ENCODE results near the gene YBX1. TPM values are rescaled to one million over a fixed set of nuclear protein-coding genes. Genes with fewer than 3 reads are reported as not detected.

YBX1 gene
- total RNA-seq, 1 experiment from 2014 or later: 1,259 TPM

GRCh38 chr1:42675467-42675866 is 6.8 kb upstream of the YBX1 start:
- intact Hi-C loops (cut with micrococcal nuclease): no loop called here
- Histone ChIP-seq H4K20me1 (ENCODE audit: low read length) (no peaks in the 10 kb centered on the region), H3K9me2 (replicated peaks; ENCODE audit: low read length) (no peaks in the 10 kb centered on the region), H3K9ac (ENCODE audit: low read length) (no peak overlapping the region), H3K9me3 (ENCODE audit: low read length) (no peaks in the 10 kb centered on the region), H3K27ac (ENCODE audit: low read length) (no peak overlapping the region), H3F3A (ENCODE audit: low read length, unreplicated experiment) (no peaks in the 10 kb centered on the region), H3K4me2 (ENCODE audit: low read length) (no peak overlapping the region), H3K4me1 (ENCODE audit: insufficient read depth, low read length) (peaks cover 5% of the 10 kb centered on the region), H3K4me3 (ENCODE audit: low read length) (no peak overlapping the region), H3K27me3 (ENCODE audit: low read length) (no peaks in the 10 kb centered on the region), H3K36me3 (ENCODE audit: low read depth, low read length) (peaks cover 23% of the 10 kb centered on the region), H3K79me2 (ENCODE audit: low read length) (peaks cover 8% of the 10 kb centered on the region), H2AFZ (ENCODE audit: low read length) (no peak overlapping the region)
- DNase-seq (no peak), ATAC-seq (no peak)
- CTCF ChIA-PET: no interaction called here
- POLR2A ChIA-PET (ENCODE audit: unreplicated experiment): no interaction called here
- no TSS peak for BruUV-seq (replicated peaks)
- TF ChIP-seq EZH2 (IDR thresholded peaks at IDR 0.05; ENCODE audit: low read length, unreplicated experiment): no peak

GRCh38 chr1:42676534-42677087 is 5.6 kb upstream of the YBX1 start:
- intact Hi-C loops (cut with micrococcal nuclease): no loop called here
- no peaks in the 10 kb centered on the region for H3K9me3 ChIP-seq (ENCODE audit: low read length)
- no peaks in the 10 kb centered on the region for H3F3A ChIP-seq (ENCODE audit: low read length, unreplicated experiment)
- peaks cover 22% of the 10 kb centered on the region for H3K36me3 ChIP-seq (ENCODE audit: low read depth, low read length)
- CTCF ChIA-PET: interaction anchor here (0.7 kb wide), 1 partner anchor 89 kb away, joined by 6 read pairs; no protein-coding TSS in a partner anchor
- H3K27me3 ChIP-seq (ENCODE audit: low read length): no peaks in the 10 kb centered on the region
- no peak overlapping the region for H3K9ac ChIP-seq (ENCODE audit: low read length)
- ATAC-seq: no peak
- POLR2A ChIA-PET (ENCODE audit: unreplicated experiment): no interaction called here
- no peak overlapping the region for H3K4me2 ChIP-seq (ENCODE audit: low read length)
- no peaks in the 10 kb centered on the region for H4K20me1 ChIP-seq (ENCODE audit: low read length)
- H3K79me2 ChIP-seq (ENCODE audit: low read length): peaks cover 19% of the 10 kb centered on the region
- TF ChIP-seq EZH2 (IDR thresholded peaks at IDR 0.05; ENCODE audit: low read length, unreplicated experiment): no peak
- TF ChIP-seq EZH2phosphoT487 (IDR thresholded peaks at IDR 0.05; ENCODE audit: borderline replicate concordance, low read length): no peak
- TF ChIP-seq, protein P1, sequence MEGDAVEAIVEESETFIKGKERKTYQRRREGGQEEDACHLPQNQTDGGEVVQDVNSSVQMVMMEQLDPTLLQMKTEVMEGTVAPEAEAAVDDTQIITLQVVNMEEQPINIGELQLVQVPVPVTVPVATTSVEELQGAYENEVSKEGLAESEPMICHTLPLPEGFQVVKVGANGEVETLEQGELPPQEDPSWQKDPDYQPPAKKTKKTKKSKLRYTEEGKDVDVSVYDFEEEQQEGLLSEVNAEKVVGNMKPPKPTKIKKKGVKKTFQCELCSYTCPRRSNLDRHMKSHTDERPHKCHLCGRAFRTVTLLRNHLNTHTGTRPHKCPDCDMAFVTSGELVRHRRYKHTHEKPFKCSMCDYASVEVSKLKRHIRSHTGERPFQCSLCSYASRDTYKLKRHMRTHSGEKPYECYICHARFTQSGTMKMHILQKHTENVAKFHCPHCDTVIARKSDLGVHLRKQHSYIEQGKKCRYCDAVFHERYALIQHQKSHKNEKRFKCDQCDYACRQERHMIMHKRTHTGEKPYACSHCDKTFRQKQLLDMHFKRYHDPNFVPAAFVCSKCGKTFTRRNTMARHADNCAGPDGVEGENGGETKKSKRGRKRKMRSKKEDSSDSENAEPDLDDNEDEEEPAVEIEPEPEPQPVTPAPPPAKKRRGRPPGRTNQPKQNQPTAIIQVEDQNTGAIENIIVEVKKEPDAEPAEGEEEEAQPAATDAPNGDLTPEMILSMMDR (conservative IDR thresholded peaks at IDR 0.05; ENCODE audit: low read depth, low read length): no peak
- H3K4me1 ChIP-seq (ENCODE audit: insufficient read depth, low read length): peaks cover 10% of the 10 kb centered on the region
- H2AFZ ChIP-seq (ENCODE audit: low read length): no peak overlapping the region
- no peak overlapping the region for H3K27ac ChIP-seq (ENCODE audit: low read length)
- BruUV-seq (replicated peaks): no TSS peak
- DNase-seq: no peak
- no peak overlapping the region for H3K4me3 ChIP-seq (ENCODE audit: low read length)
- H3K9me2 ChIP-seq (replicated peaks; ENCODE audit: low read length): no peaks in the 10 kb centered on the region

DNA sequence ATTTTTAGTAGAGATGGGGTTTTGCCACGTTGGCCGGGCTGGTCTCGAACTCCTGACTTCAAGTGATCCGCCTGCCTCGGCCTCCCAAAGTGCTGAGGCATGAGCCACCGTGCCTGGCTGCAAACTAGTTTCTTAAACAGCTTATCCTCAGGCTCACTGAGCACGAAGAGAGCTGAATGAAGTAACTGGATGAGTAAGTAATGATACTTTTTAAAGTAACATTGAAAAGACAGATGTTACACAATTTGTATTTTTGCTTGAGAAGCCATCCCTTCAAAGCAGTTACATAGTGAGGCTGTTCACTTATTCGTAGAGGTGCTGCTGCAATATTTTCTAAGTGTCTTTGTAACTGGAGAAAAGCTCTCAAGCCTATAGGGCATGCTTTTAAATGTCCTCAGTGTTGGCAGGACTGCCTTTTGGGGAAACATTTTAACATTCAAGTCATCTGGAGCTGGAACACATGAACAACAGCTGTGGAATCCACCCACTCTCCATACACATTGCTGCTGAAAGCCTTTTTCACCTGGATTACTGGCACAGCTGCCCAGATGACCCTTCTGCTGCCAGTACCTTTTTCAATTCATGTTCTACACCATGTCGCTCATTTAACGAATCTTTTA is 2.7 kb upstream of the YBX1 start:
- Histone ChIP-seq H3K4me3 (ENCODE audit: low read length) (no peak overlapping the region), H4K20me1 (ENCODE audit: low read length) (peaks cover 13% of the 10 kb centered on the region), H3K9ac (ENCODE audit: low read length) (no peak overlapping the region), H3K27ac (ENCODE audit: low read length) (no peak overlapping the region), H3K9me3 (ENCODE audit: low read length) (no peaks in the 10 kb centered on the region), H3K79me2 (ENCODE audit: low read length) (peaks cover 39% of the 10 kb centered on the region), H3K27me3 (ENCODE audit: low read length) (no peaks in the 10 kb centered on the region), H3F3A (ENCODE audit: low read length, unreplicated experiment) (no peaks in the 10 kb centered on the region), H3K4me2 (ENCODE audit: low read length) (peak overlapping the region; percentile 88), H2AFZ (ENCODE audit: low read length) (no peak overlapping the region), H3K4me1 (ENCODE audit: insufficient read depth, low read length) (peaks cover 13% of the 10 kb centered on the region), H3K9me2 (replicated peaks; ENCODE audit: low read length) (no peaks in the 10 kb centered on the region), H3K36me3 (ENCODE audit: low read depth, low read length) (peaks cover 25% of the 10 kb centered on the region)
- ChIA-PET POLR2A (ENCODE audit: unreplicated experiment) (no interaction called here), CTCF (no interaction called here)
- TF ChIP-seq, protein P1 (conservative IDR thresholded peaks at IDR 0.05; ENCODE audit: low read depth, low read length): no peak
- TF ChIP-seq EZH2 (IDR thresholded peaks at IDR 0.05; ENCODE audit: low read length, unreplicated experiment) (no peak), EZH2phosphoT487 (IDR thresholded peaks at IDR 0.05; ENCODE audit: borderline replicate concordance, low read length) (no peak)
- intact Hi-C loops (cut with micrococcal nuclease): no loop called here
- no peak for DNase-seq
- ATAC-seq: no peak
- BruUV-seq (replicated peaks): no TSS peak
